Trophoblast cell (in vitro differentiated cells and primary cell): ENCODE measurements around the gene OVOL1.

Experiments
- DNase-seq, 2 donors: peaks; one replicate each; pipeline ENCODE4 v3.0.0-alpha.2; 2016
- H2AFZ ChIP-seq: 2 replicates; pipeline ENCODE4 v1.6.1; 2013; ENCODE audit warnings: low read length, moderate library complexity, mild to moderate bottlenecking; ENCODE audit not compliant: insufficient read depth, poor library complexity
- H2AK5ac ChIP-seq: 2 replicates; pipeline ENCODE4 v1.6.1; 2013; ENCODE audit warnings: mild to moderate bottlenecking, low read length
- H2BK120ac ChIP-seq: 2 replicates; pipeline ENCODE4 v1.6.1; 2013; ENCODE audit warnings: low read length, mild to moderate bottlenecking, moderate library complexity; ENCODE audit not compliant: insufficient read depth, poor library complexity
- H2BK12ac ChIP-seq: 2 replicates; pipeline ENCODE4 v1.6.1; 2013; ENCODE audit warnings: mild to moderate bottlenecking, low read length, moderate library complexity
- H2BK5ac ChIP-seq: 2 replicates; pipeline ENCODE4 v1.6.1; 2013; ENCODE audit warnings: low read length, low read depth, moderate library complexity, mild to moderate bottlenecking; ENCODE audit not compliant: poor library complexity
- H3K14ac ChIP-seq: 2 replicates; pipeline ENCODE4 v1.6.1; 2013; ENCODE audit warnings: mild to moderate bottlenecking, low read length
- H3K18ac ChIP-seq: 2 replicates; pipeline ENCODE4 v1.6.1; 2013; ENCODE audit warnings: mild to moderate bottlenecking, low read length
- H3K23ac ChIP-seq: 2 replicates; pipeline ENCODE4 v1.6.1; 2013; ENCODE audit warnings: low read length
- H3K27ac ChIP-seq: 2 replicates; pipeline ENCODE4 v1.5.1; 2013; ENCODE audit warnings: low read depth, mild to moderate bottlenecking, inconsistent platforms, low read length, moderate library complexity
- H3K27me3 ChIP-seq: 2 replicates; pipeline ENCODE4 v1.6.1; 2013; ENCODE audit warnings: inconsistent platforms, mild to moderate bottlenecking, low read length, moderate library complexity; ENCODE audit not compliant: insufficient read depth
- H3K36me3 ChIP-seq, 2 experiments: 1 replicate in 1 of 2; 2 replicates in 1 of 2; pipeline ENCODE4 v1.6.1; 2013; ENCODE audit warnings: low read length in 2 of 2, mild to moderate bottlenecking in 2 of 2, moderate library complexity in 1 of 2; ENCODE audit not compliant: insufficient read depth in 2 of 2, control insufficient read depth in 1 of 2
- H3K4ac ChIP-seq: 2 replicates; pipeline ENCODE4 v1.6.1; 2013; ENCODE audit warnings: low read depth, mild to moderate bottlenecking, low read length, moderate library complexity
- H3K4me1 ChIP-seq, 2 experiments: 1 replicate in 1 of 2; 2 replicates in 1 of 2; pipeline ENCODE4 v1.6.1; 2013; ENCODE audit warnings: low read length in 2 of 2, mild to moderate bottlenecking in 2 of 2, moderate library complexity in 1 of 2; ENCODE audit not compliant: insufficient read depth in 2 of 2, control insufficient read depth in 1 of 2
- H3K4me2 ChIP-seq: 2 replicates; pipeline ENCODE4 v1.6.1; 2013; ENCODE audit warnings: inconsistent platforms, mild to moderate bottlenecking, low read length, moderate library complexity
- H3K4me3 ChIP-seq: 2 replicates; pipeline ENCODE4 v1.5.1; 2013; ENCODE audit warnings: mild to moderate bottlenecking, low read depth, low read length, inconsistent platforms
- H3K79me1 ChIP-seq: one replicate; pipeline ENCODE4 v1.6.1; 2013; ENCODE audit warnings: low read length
- H3K79me2 ChIP-seq: 2 replicates; pipeline ENCODE4 v1.6.1; 2013; ENCODE audit warnings: low read length, mild to moderate bottlenecking; ENCODE audit not compliant: control insufficient read depth, insufficient read depth, poor library complexity
- H3K9ac ChIP-seq: 2 replicates; pipeline ENCODE4 v1.6.1; 2013; ENCODE audit warnings: mild to moderate bottlenecking, low read length
- H3K9me3 ChIP-seq: 2 replicates; pipeline ENCODE4 v1.6.1; 2013; ENCODE audit warnings: low read depth, mild to moderate bottlenecking, control low read depth, inconsistent platforms, low read length; ENCODE audit not compliant: insufficient read depth
- H4K12ac ChIP-seq: 2 replicates; pipeline ENCODE4 v1.6.1; 2013; ENCODE audit warnings: low read depth, mild to moderate bottlenecking, low read length, moderate library complexity
- H4K8ac ChIP-seq: 2 replicates; pipeline ENCODE4 v1.6.1; 2013; ENCODE audit warnings: low read depth, mild to moderate bottlenecking, low read length, moderate library complexity
- H4K91ac ChIP-seq: one replicate; pipeline ENCODE4 v1.6.1; 2013; ENCODE audit warnings: low read depth, mild to moderate bottlenecking, low read length, moderate library complexity
- WGBS: extraction: QIAGEN DNeasy Blood & Tissue Kit; methylation state at CpG from one replicate; pipeline ENCODE4 v1.1.7; 2013; ENCODE audit warnings: missing lambda C conversion rate; ENCODE audit not compliant: insufficient read length, insufficient coverage; ENCODE audit errors: extremely low coverage; 5-methylcytosine and 5-hydroxymethylcytosine counted together

The OVOL1 gene

DNA sequence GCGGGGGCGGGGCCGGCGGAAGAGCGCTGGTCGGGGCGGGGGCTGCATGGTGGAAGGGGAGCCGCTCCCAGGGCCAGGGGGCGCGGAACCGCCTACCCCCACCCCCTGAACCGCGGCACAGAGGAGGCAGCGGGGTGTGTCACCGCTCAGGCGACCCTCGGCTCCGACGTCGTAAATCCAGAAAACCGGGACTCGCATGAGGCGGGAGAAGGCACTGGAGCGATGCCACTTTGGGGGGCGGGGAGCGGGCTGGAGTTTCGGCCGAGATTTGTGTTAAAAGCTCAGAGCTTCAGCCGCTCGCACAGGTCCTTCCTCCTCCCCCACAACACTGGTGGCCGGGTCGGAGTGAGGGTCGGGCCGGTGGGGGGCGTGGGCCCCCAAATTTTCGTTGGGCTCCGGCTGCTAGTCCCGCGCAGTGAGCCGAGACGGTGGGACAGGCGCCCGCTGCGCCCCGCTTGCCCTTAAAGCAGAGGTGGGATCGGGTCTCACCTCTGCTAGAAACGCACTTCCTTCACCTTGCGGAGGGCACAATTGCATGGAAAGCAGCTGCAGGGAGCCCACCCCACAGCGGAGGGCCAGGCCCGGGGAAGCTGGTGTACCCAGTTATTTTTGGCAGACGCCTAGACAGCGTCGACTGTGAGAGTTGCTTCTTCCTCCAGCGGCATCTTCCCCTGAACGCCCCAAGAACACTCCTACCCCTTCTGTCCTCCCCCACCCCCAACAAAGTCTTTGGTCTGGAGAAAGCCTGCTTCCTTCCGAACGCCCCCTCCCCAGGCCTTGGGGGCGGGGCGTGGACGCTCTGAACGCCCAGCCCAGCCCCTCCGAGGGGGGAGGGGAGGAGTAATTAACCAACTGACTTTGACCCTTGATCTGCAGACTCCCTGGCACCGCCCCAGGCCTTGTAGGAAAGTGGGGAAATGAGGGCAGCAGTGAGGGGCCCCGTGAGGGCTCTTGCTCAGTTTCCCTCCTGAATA lies 1.1 kb downstream of the OVOL1 start:
- Histone ChIP-seq H2AK5ac (peak overlapping the region; percentile 45), H3K23ac (peak overlapping the region; percentile 21), H3K4me3 (peak overlapping the region; percentile 69), H3K9ac (peak overlapping the region; percentile 65), H3K4me2 (peak overlapping the region; percentile 68), H3K4ac (peak overlapping the region; percentile 90), H2AFZ (peak overlapping the region; percentile 43), H3K27me3 (peaks cover 15% of the 10 kb centered on the region), H3K9me3 (peaks cover 7% of the 10 kb centered on the region), H3K14ac (peak overlapping the region; percentile 75), H4K8ac (peak overlapping the region; percentile 68), H3K18ac (peak overlapping the region; percentile 85), H4K91ac (peak overlapping the region; percentile 45), H2BK5ac (peak overlapping the region; percentile 44), H2BK12ac (peak overlapping the region; percentile 23), H4K12ac (no peak overlapping the region), H3K79me2 (peaks cover 19% of the 10 kb centered on the region), H3K4me1 (peaks cover 22 to 41% of the 10 kb centered on the region in 2 experiments), H3K79me1 (peaks cover 28% of the 10 kb centered on the region), H3K36me3 (peaks cover 11 to 14% of the 10 kb centered on the region in 2 experiments), H3K27ac (no peak overlapping the region), H2BK120ac (peak overlapping the region; percentile 59)
- no CpG with 5 or more reads among the region's 64 CpGs for WGBS
- DNase-seq, result no peak

DNA sequence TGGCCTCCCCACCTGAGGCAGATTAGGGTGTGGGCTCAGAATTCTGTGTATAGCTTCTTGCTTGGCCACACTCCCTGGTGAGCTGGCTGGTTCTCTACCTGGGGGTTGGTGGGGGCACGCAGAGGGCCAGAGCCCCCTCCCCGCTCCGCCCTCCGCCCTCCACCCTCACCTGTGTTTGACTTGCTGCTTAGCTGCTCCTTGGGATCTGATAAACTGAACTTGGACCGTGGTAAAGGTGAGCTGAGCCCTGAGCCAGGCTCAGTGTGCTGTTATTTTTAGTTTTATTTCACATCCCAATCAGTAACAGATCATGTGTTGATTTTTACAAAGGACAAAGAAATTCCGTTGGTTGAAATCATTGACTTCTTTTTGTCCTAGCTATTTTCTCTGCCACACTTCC lies 2.0 kb downstream of the OVOL1 start:
- Histone ChIP-seq H3K79me1 (peaks cover 28% of the 10 kb centered on the region), H3K14ac (no peak overlapping the region), H3K4ac (peak overlapping the region; percentile 19), H3K27me3 (peaks cover 15% of the 10 kb centered on the region), H3K23ac (no peak overlapping the region), H4K91ac (no peak overlapping the region), H4K12ac (no peak overlapping the region), H3K4me2 (peak overlapping the region; percentile 68), H4K8ac (no peak overlapping the region), H3K4me3 (no peak overlapping the region), H2AFZ (no peak overlapping the region), H3K9me3 (peaks cover 7% of the 10 kb centered on the region), H2BK5ac (no peak overlapping the region), H2BK12ac (no peak overlapping the region), H3K18ac (peak overlapping the region; percentile 52), H3K79me2 (peaks cover 19% of the 10 kb centered on the region), H3K4me1 (peaks cover 22 to 39% of the 10 kb centered on the region in 2 experiments), H2BK120ac (no peak overlapping the region), H3K36me3 (peaks cover 13 to 17% of the 10 kb centered on the region in 2 experiments), H3K27ac (no peak overlapping the region), H2AK5ac (peak overlapping the region; percentile 34), H3K9ac (no peak overlapping the region)
- no peak for DNase-seq
- no CpG with 5 or more reads among the region's 6 CpGs for WGBS

DNA sequence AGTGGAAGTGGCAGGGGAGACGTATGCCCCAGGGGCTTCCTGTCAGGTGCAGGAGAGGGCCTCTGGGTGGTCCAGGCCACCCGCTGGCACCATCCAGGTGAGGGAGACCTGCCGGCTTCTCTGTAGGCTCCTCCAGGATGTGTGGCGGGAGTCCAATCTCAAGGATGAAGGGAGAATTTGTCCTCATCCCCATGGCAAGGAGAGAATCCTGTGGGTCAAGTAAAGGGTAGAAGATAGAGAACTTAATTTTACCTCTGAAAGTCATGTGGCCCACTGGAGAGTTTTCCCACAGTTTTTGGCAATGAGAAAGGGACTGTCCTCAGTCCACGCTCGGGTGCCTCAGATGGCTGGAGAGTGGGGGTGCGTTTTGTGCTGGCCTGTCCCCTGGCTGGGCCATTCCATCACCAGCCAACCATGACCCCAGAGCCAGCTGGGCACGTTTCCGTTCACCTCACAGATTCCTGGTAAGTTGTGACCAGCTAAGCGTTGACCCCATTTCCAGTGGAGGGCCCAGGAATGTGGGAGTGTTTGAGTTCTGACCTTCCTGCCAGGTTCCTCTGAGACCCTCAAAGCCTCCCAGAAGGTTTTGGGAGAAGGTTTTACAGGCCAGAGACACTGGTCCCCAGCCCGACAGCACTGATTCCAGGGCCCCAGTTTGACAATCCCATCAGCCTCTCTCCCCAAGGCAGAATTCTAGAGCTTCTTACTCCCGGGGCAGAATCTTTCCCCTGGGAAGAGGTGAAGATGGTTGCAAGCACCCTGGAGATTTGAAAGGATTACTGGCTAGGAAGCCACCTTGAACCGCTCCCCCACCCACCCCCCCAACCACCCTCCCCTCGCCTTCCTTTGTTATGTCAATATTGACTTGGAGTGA lies 2.6 kb downstream of the OVOL1 start:
- Histone ChIP-seq H3K4me3 (no peak overlapping the region), H3K4ac (peak overlapping the region; percentile 10), H3K14ac (no peak overlapping the region), H2AK5ac (no peak overlapping the region), H3K79me2 (peaks cover 19% of the 10 kb centered on the region), H2BK12ac (no peak overlapping the region), H2BK5ac (no peak overlapping the region), H3K23ac (no peak overlapping the region), H4K8ac (no peak overlapping the region), H3K79me1 (peaks cover 22% of the 10 kb centered on the region), H2AFZ (no peak overlapping the region), H4K91ac (no peak overlapping the region), H4K12ac (no peak overlapping the region), H3K9ac (no peak overlapping the region), H3K4me2 (peak overlapping the region; percentile 9), H2BK120ac (no peak overlapping the region), H3K27ac (no peak overlapping the region), H3K36me3 (peaks cover 20 to 23% of the 10 kb centered on the region in 2 experiments), H3K9me3 (peaks cover 7% of the 10 kb centered on the region), H3K27me3 (peaks cover 15% of the 10 kb centered on the region), H3K18ac (no peak overlapping the region), H3K4me1 (peaks cover 17 to 35% of the 10 kb centered on the region in 2 experiments)
- WGBS, result no CpG with 5 or more reads among the region's 14 CpGs
- no peak for DNase-seq
